ENCODE results near the gene SYT17. TPM values are rescaled to one million over a fixed set of nuclear protein-coding genes. Genes with fewer than 3 reads are reported as not detected.

Gene SYT17
- polyA plus RNA-seq, 1 donor (not counting 4 experiments of a cell fraction or from before 2014, with no cell fraction given), result not detected

GRCh38 chr16:19235886-19236285 is 67.8 kb downstream of the SYT17 start:
- TF ChIP-seq EZH2 (IDR thresholded peaks at IDR 0.05; ENCODE audit: low read length), result no peak
- no peak for TF ChIP-seq CTCF (optimal IDR thresholded peaks at IDR 0.05 in 1 of 3, IDR thresholded peaks at IDR 0.05 in 1 of 3, conservative IDR thresholded peaks at IDR 0.05 in 1 of 3; ENCODE audit: extremely low read depth in 1 of 3, insufficient read depth in 2 of 3, low read length in 3 of 3)

GRCh38 chr16:19236561-19237209 is 68.6 kb downstream of the SYT17 start:
- Histone ChIP-seq H2AFZ (ENCODE audit: control insufficient read depth, low read length) (no peak overlapping the region), H3K27ac (ENCODE audit: control insufficient read depth, insufficient read depth, low read length) (no peak overlapping the region), H3K36me3 (ENCODE audit: control insufficient read depth in 2 of 2, extremely low read depth in 1 of 2, insufficient read depth in 2 of 2, low read length in 2 of 2) (no peaks in the 10 kb centered on the region), H3K9ac (ENCODE audit: control insufficient read depth, extremely low read depth, insufficient read depth, low read length) (no peak overlapping the region), H3K9me3 (ENCODE audit: control insufficient read depth, low read depth, low read length) (no peaks in the 10 kb centered on the region), H3K79me2 (ENCODE audit: control insufficient read depth, insufficient read depth, low read length) (no peaks in the 10 kb centered on the region), H3K9me1 (ENCODE audit: control insufficient read depth, extremely low read depth, insufficient read depth, low read length) (no peaks in the 10 kb centered on the region), H4K20me1 (ENCODE audit: control insufficient read depth, extremely low read depth, insufficient read depth, low read length) (no peaks in the 10 kb centered on the region), H3K4me1 (ENCODE audit: control insufficient read depth, extremely low read depth, insufficient read depth, low read length) (no peaks in the 10 kb centered on the region), H3K27me3 (ENCODE audit: control insufficient read depth, extremely low read depth, insufficient read depth, low read length) (no peaks in the 10 kb centered on the region), H3K4me3 (ENCODE audit: control insufficient read depth in 2 of 3, extremely low read depth in 1 of 3, insufficient read depth in 2 of 3, low read depth in 1 of 3, low read length in 3 of 3) (no peak overlapping the region), H3K4me2 (ENCODE audit: control insufficient read depth, extremely low read depth, insufficient read depth, low read depth, low read length) (no peak overlapping the region)
- no peak for DNase-seq (ENCODE audit: low read depth, low spot score)
- FAIRE-seq, result no peak
- dilution Hi-C loops (cut with MboI; ENCODE audit: extremely low pct_ligation_motif_present, low sequenced_read_pairs), result loop anchor here (5.0 kb wide), 1 partner anchor 86 kb away; no protein-coding TSS in a partner anchor
- TF ChIP-seq EZH2 (IDR thresholded peaks at IDR 0.05; ENCODE audit: low read length) (no peak), CTCF (optimal IDR thresholded peaks at IDR 0.05 in 1 of 3, IDR thresholded peaks at IDR 0.05 in 1 of 3, conservative IDR thresholded peaks at IDR 0.05 in 1 of 3; ENCODE audit: extremely low read depth in 1 of 3, insufficient read depth in 2 of 3, low read length in 3 of 3) (no peak)

More at GRCh38 chr16:19235886-19236285, 67.8 kb downstream of the SYT17 start:
- Histone ChIP-seq H3K79me2 (ENCODE audit: control insufficient read depth, insufficient read depth, low read length) (no peaks in the 10 kb centered on the region), H3K4me1 (ENCODE audit: control insufficient read depth, extremely low read depth, insufficient read depth, low read length) (no peaks in the 10 kb centered on the region), H4K20me1 (ENCODE audit: control insufficient read depth, extremely low read depth, insufficient read depth, low read length) (no peaks in the 10 kb centered on the region), H3K9me1 (ENCODE audit: control insufficient read depth, extremely low read depth, insufficient read depth, low read length) (no peaks in the 10 kb centered on the region), H3K27me3 (ENCODE audit: control insufficient read depth, extremely low read depth, insufficient read depth, low read length) (no peaks in the 10 kb centered on the region), H3K9ac (ENCODE audit: control insufficient read depth, extremely low read depth, insufficient read depth, low read length) (no peak overlapping the region), H3K27ac (ENCODE audit: control insufficient read depth, insufficient read depth, low read length) (no peak overlapping the region), H3K4me3 (ENCODE audit: control insufficient read depth in 2 of 3, extremely low read depth in 1 of 3, insufficient read depth in 2 of 3, low read depth in 1 of 3, low read length in 3 of 3) (no peak overlapping the region), H2AFZ (ENCODE audit: control insufficient read depth, low read length) (no peak overlapping the region), H3K36me3 (ENCODE audit: control insufficient read depth in 2 of 2, extremely low read depth in 1 of 2, insufficient read depth in 2 of 2, low read length in 2 of 2) (no peaks in the 10 kb centered on the region), H3K9me3 (ENCODE audit: control insufficient read depth, low read depth, low read length) (no peaks in the 10 kb centered on the region), H3K4me2 (ENCODE audit: control insufficient read depth, extremely low read depth, insufficient read depth, low read depth, low read length) (no peak overlapping the region)
- DNase-seq (ENCODE audit: low read depth, low spot score) (no peak), FAIRE-seq (no peak)
- dilution Hi-C loops (cut with MboI; ENCODE audit: extremely low pct_ligation_motif_present, low sequenced_read_pairs), result loop anchor here (5.0 kb wide), 1 partner anchor 86 kb away; no protein-coding TSS in a partner anchor
